Endothelial cell (in vitro differentiated cells): ENCODE results near the gene FBXL15. TPM values are rescaled to one million over a fixed set of nuclear protein-coding genes. Genes with fewer than 3 reads are reported as not detected.

Source experiments
- DNase-seq: peaks from one replicate; pipeline ENCODE4 v3.0.0; 2021; ENCODE audit warnings: low spot score
- H3K27ac Mint-ChIP-seq: one replicate; pipeline ENCODE4 v1.8.0; 2021; ENCODE audit warnings: mixed read lengths, inconsistent platforms; ENCODE audit not compliant: unreplicated experiment
- H3K27me3 Mint-ChIP-seq: one replicate; pipeline ENCODE4 v1.8.0; 2021; ENCODE audit warnings: mild to moderate bottlenecking, moderate library complexity, mixed read lengths, inconsistent platforms; ENCODE audit not compliant: unreplicated experiment
- H3K36me3 Mint-ChIP-seq: one replicate; pipeline ENCODE4 v1.8.0; 2021; ENCODE audit warnings: mild to moderate bottlenecking, low read depth, mixed read lengths, inconsistent platforms; ENCODE audit not compliant: unreplicated experiment
- H3K4me1 Mint-ChIP-seq: one replicate; pipeline ENCODE4 v1.8.0; 2021; ENCODE audit warnings: mild to moderate bottlenecking, mixed read lengths, inconsistent platforms; ENCODE audit not compliant: unreplicated experiment
- H3K4me3 Mint-ChIP-seq: one replicate; pipeline ENCODE4 v1.8.0; 2021; ENCODE audit warnings: mild to moderate bottlenecking, mixed read lengths, inconsistent platforms; ENCODE audit not compliant: unreplicated experiment
- H3K9me3 Mint-ChIP-seq: one replicate; pipeline ENCODE4 v1.8.0; 2021; ENCODE audit warnings: mixed read lengths, inconsistent platforms; ENCODE audit not compliant: unreplicated experiment
- total RNA-seq: library from RNA; stranded (reverse); fragmentation: NEBNext Ultra II Directional; extraction: Animal tissue kit (Norgen Biotek cat#: 25700); gene quantifications from one replicate; pipeline ENCODE4 v1.2.1, GENCODE V29; 2021; ENCODE audit not compliant: unreplicated experiment
- TF ChIP-seq, protein P1 (sequence below): fragments of 200-600 bp; sonication (generic); IDR thresholded peaks from one replicate; pipeline ENCODE4 v1.5.0; 2021; ENCODE audit warnings: antibody characterized with exemption; ENCODE audit not compliant: unreplicated experiment

The FBXL15 gene
- total RNA-seq, 1 donor from 2014 or later, result 8.7 TPM

DNA sequence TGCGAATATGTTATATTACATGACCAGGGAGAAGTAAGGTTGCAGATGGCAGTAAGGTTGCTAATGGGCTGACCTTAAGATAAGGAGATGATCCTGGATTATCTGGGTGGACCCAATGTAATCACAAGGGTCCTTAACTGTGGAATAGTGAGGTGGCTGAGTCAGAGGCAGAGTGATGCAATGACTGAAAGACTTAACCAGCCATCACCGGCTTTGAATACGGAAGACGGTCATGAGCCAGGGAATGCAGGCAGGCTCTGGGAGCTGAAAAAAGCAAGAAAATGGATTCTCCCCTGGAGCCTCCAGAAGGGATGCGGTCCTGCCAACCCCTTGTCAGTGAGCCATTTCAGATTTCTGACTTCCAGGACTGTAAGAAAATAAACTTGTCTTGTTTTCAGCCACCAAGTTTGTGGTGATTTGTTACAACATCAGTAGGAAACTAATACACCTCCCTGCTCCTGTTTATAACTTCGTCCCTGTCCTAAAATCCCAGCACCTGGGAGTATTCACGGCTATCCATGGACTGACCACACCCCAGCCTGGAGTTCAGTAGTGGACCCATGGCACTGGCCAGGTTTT is 35.3 kb downstream of the FBXL15 start:
- Mint-ChIP-seq H3K4me3 (no peak overlapping the region), H3K9me3 (no peaks in the 10 kb centered on the region), H3K36me3 (peaks cover 4% of the 10 kb centered on the region), H3K27me3 (peaks cover 5% of the 10 kb centered on the region), H3K4me1 (peaks cover 6% of the 10 kb centered on the region), H3K27ac (no peak overlapping the region)
- TF ChIP-seq, protein P1, sequence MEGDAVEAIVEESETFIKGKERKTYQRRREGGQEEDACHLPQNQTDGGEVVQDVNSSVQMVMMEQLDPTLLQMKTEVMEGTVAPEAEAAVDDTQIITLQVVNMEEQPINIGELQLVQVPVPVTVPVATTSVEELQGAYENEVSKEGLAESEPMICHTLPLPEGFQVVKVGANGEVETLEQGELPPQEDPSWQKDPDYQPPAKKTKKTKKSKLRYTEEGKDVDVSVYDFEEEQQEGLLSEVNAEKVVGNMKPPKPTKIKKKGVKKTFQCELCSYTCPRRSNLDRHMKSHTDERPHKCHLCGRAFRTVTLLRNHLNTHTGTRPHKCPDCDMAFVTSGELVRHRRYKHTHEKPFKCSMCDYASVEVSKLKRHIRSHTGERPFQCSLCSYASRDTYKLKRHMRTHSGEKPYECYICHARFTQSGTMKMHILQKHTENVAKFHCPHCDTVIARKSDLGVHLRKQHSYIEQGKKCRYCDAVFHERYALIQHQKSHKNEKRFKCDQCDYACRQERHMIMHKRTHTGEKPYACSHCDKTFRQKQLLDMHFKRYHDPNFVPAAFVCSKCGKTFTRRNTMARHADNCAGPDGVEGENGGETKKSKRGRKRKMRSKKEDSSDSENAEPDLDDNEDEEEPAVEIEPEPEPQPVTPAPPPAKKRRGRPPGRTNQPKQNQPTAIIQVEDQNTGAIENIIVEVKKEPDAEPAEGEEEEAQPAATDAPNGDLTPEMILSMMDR, result no peak
- DNase-seq, result no peak

DNA sequence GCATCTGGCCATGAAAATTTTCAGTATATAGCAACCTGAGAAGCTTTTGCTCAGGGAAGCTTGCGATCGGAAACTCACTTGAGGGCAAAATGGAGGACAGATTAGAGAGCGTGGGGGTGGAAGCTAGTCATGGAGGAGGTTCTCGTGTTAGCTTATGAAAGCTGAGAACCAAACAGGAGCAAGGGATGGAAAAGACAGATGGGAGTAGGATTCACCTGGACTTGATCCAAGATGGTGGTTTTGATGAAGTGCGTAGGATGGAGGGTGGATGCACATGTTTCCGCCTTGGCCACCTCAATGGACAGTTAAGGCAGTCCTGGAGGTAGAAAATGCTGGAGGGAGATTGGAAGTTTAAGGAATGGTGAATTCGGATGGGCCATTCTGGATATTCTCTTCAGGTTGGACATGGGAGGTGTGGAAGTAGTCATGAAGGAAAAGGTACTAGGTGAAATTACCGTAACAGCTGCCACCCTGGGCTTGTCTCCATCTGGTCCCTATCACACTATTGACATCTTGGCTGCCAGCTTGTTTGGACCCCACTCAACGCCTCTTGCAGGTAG is 37.0 kb downstream of the FBXL15 start:
- DNase-seq, result no peak
- no peak overlapping the region for H3K27ac Mint-ChIP-seq
- H3K4me1 Mint-ChIP-seq, result peaks cover 19% of the 10 kb centered on the region
- peak overlapping the region; percentile 3 for H3K4me3 Mint-ChIP-seq
- peaks cover 6% of the 10 kb centered on the region for H3K36me3 Mint-ChIP-seq
- H3K9me3 Mint-ChIP-seq, result no peaks in the 10 kb centered on the region
- TF ChIP-seq, protein P1, result no peak
- peaks cover 6% of the 10 kb centered on the region for H3K27me3 Mint-ChIP-seq

DNA sequence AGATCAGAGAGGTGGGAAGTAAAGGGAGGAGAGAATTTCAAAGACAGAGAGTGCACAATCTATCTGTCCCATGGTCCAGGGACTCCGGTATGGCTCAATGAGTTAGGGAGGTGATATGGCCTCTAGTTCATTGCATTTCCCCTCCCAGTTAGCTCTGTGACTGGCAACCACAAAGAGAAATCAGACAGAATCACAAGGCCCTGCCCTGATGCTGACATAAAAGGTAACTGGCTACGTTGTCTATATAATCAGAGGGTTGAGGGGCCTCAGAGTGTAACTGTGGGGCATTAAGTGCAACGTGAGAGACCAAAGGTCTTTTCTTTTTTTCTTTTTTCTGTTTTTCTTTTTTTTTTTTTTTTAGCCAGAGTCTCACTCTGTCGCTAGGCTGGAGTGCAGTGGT is 38.0 kb downstream of the FBXL15 start:
- no peaks in the 10 kb centered on the region for H3K9me3 Mint-ChIP-seq
- peaks cover 4% of the 10 kb centered on the region for H3K36me3 Mint-ChIP-seq
- H3K27me3 Mint-ChIP-seq, result peaks cover 9% of the 10 kb centered on the region

DNA sequence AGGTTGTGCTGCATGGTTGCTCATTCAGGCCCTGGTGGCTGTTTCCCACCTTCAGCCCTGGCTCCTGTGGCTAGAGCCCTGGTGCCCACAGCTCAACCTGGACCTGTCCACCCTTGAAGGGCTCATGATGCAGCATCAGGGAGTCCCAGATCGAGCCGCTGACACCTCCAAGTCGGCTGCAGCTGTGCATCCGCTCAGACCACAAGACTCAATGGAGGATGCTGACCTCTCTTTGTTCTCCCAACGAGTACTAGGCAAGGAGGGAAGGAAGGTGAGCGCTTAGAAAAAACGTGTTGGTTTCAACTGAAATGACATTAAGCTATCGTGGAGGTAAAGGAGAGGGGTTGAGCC is 40.2 kb downstream of the FBXL15 start:
- H3K4me3 Mint-ChIP-seq, result peak overlapping the region; percentile 89
- peaks cover 4% of the 10 kb centered on the region for H3K36me3 Mint-ChIP-seq
- no peaks in the 10 kb centered on the region for H3K9me3 Mint-ChIP-seq
- H3K27ac Mint-ChIP-seq, result peak overlapping the region; percentile 83
- DNase-seq, result no peak
- H3K27me3 Mint-ChIP-seq, result peaks cover 8% of the 10 kb centered on the region
- TF ChIP-seq, protein P1, result no peak
- H3K4me1 Mint-ChIP-seq, result peaks cover 27% of the 10 kb centered on the region

More for the DNA sequence above, 38.0 kb downstream of the FBXL15 start:
- H3K4me3 Mint-ChIP-seq, result peak overlapping the region; percentile 58
- TF ChIP-seq, protein P1, result no peak
- no peak overlapping the region for H3K27ac Mint-ChIP-seq
- H3K4me1 Mint-ChIP-seq, result peaks cover 26% of the 10 kb centered on the region
- DNase-seq, result no peak
